Ureter (tissue), 1 donor: ENCODE measurements around the gene TEKT3. TPM values are rescaled to one million over a fixed set of nuclear protein-coding genes. Genes with fewer than 3 reads are reported as not detected.

Source experiments
- DNase-seq: peaks from one replicate; pipeline ENCODE4 v3.0.0-alpha.2; 2020; ENCODE audit warnings: low spot score
- total RNA-seq: library from RNA; stranded (reverse); gene quantifications from one replicate; pipeline ENCODE4 v1.2.4, GENCODE V29; 2023
- donor health status: DM: yes; HTN: yes; CAD: no.

TEKT3 gene
- total RNA-seq, 1 donor from 2014 or later: 0.86 TPM

DNA sequence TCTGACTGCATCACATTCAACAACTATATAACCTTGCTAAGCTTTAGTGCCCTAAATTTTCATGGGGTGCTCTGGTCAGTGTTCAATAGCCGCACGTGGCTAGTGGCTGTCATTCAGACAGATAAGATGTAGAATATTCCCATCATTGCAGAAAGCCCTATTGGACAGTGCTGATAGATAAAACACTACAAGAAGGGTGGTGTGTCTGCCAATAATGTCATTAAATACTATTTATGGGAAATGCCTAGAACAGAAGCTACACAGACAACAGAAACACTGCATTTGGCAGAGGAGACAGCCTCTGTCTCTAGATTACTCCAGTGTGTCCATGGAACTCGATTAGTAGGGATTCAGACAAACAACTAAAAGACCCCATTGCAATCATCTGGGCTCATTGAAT, 47.8 kb downstream of the TEKT3 start:
- DNase-seq: no peak

DNA sequence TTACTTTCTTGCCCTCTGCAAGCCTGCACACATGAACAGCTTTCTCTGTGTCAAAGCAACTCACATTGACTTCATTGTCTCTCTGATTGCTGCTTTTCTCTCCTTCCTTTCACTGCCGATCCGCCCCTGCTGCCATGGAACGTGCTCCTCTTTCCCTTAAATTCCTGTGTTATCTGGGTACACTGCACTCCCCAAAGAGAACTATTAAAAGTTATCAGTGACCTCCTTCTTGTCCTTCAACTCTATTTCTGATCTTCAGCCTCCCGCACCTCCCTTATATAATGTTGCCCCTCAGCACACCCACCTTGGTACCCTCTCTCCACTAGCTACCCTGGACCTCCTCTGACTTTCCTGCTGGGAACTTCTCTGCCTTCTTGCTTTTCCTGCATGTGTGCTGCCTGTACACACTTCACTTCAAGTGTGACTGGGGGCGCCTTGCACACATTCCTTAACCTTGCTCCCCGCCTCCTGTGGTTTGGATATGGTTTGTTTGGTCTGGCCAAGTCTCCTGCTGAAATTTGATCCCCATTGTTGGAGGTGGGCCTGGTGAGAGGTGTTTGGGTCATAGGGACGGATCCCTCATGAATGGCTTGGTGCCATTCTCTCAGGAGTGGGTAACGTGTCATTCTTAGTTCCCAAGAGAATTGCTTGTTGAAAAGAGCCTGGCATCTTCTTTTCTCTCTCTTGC, 49.6 kb downstream of the TEKT3 start:
- no peak for DNase-seq

DNA sequence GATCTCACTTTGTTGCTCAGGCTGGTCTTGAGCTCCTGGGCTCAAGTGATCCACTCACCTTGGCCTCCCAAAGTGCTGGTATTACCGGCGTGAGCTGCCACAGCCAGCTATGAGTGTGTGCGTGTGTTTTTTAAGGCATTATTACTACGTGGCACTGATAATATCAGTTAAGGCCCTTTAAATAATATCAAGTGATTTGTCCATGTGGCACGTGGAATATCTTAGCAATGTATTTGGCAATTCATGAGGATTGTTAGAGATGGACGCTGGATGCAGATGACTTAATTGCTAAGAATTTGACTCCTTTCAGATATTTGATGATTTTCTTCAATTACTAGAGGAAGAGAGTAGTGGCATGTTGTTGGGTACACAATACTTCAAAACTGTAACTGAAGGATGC, 50.8 kb downstream of the TEKT3 start:
- no peak for DNase-seq

DNA sequence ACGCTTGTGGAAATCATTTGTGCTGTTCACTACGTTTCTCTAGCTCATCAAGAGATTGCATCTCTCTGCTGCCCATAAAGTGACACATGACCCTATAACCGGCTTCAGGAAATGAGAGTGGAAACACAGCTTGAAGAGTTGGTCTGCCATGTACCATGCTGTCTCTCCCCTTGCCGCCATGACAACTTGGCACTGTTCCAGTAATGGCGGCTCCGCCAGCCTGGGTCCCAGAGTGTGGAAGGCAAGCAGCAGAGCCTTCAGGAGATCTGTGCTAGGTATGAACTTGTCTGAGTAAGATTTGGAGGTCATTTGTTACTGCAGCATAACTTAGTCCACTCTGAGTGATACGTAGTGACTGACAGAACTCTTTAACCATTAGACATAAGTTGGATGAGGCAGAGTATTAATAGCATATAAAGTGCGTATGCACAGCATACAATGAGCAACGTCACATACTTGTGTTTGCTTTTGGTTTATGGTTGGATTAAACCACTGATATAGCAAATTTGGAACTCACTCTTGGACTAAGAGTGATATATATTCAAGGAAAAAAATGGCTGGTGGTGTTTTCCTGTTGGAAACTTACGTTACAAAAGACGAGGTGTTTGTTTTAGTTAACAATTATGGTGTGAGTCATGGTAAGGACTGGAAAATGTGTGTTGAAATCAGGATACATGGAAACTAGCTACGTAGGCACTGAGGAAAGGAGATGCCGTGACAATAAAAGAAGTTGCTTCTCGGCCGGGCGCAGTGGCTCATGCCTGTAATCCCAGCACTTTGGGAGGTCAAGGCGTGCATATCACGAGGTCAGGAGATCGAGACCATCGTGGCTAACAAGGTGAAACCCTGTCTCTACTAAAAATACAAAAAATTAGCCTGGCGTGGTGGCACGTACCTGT, 51.9 kb downstream of the TEKT3 start:
- no peak for DNase-seq

DNA sequence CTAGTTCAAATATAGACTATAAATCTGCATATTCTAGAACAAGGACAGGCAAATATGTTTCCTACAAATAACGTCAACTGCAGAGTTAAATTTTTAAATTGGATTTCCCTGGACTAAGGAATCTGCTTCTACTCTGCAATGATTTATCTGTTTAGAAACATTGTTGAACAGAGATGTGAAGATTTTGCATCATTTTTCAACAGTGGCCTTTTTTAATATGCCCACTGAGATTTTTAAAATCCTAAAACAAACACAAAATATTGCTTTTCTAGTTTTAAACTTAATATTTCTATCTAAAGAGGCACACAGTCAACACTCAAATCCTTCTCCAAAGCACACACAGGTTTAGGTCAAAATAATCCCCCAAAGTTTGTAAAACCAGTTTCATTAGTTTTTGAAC, 52.5 kb downstream of the TEKT3 start:
- no peak for DNase-seq

DNA sequence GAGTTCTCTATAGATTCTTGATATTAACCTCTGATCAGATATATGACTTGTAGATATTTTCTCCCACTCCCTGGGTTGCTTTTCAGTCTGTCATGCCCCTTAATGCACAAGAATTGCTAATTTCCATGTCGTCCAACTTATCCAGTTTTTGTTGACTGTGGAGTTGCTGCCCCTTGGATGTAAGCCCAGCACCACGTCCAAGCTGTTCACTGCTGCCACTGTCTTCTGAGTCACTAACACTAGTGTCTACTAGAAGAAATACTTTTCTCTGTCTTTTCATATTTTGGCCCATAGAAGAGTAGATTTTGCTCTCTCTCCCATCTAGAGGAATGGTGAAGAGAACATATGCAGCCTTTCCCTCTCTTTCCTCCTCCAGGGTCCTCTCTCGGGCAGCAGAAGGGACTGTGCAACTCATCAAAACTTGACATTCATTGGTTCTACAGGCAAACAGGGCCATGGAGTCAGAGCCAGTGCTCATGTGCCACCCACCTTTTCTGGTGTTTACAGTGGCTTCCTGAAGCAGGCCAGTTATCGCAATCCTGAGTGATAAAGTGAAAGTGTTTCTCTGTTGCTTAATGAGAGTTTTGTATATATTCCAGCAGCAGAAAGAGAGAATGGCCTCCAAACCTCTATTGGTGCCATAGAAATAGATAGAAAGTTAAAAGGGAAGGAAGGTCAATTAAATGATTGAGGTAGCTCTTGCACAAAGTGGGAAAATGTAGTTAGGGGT, 53.7 kb downstream of the TEKT3 start:
- DNase-seq: no peak

DNA sequence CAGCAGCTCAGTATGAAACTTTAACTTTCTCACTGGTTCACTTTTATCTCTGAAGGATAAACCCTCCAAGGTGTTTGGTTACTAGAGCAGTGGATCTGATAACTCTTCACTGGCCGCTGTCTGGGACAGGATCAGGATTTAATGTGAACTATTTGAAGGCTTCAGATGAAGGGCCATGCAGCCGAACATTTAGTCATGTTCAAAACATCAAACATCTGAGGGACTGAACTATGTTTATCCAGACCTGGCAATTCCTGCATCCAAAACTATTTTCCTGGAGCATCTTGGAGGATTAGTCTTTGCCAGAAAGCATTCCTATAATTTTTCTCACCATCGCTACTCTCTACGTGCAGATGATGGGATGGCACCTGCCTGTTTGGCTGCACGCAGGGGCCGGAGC, 55.9 kb downstream of the TEKT3 start:
- no peak for DNase-seq

DNA sequence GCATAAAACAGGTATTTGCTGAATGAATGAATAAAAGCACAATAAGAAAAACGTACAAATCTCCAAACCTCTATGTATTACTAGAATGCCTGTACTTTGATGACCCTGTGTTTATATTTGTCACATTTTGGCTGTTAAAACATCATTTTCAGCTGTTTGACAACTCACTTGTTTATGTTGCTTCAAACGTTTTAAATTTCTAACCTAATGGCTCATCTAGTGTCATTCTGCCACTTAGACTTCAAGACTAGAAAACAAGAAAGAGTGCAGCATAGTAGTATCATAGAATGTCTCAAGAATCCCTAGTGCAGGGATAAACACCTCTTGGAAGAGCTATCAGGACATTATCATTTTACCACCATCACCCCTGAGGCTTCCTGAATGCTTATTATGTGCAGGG, 56.9 kb downstream of the TEKT3 start:
- DNase-seq: no peak

DNA sequence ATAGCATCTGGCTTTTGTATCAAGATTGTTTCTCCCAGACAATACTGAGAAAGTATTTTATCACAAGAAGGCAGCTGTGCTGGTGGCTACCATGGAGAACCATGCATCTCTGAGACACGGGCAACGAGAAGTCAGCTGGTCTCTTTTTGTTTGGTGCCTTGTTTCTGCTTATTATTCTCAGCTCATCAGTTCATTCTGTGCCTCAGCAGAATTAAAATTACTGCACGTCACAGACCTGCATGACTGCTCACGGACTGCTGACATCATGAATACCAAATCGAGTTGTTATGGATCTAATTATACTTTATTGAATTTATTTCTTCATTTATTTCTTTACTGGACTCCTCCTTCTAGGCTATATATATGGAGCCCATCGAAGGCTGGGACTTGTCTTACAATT, 57.3 kb downstream of the TEKT3 start:
- no peak for DNase-seq

DNA sequence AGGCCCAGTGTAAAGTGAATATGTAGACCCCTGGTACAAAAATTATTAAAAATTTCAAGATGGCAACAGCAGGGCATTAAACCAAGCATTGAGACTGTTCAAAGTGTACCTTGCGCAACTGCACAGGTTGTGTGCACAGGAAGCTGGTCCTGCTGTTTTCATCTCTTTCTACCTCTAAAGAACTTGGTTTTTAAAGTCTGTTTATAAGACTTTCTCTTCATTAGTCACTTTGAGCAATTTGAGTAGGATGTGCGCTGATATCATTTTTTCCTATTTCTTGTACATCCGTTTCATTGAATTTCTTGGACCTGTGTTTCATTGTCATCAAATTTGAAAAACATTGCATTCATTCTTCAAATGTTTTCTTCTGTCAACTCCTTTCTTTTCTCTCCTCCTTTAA, 59.5 kb downstream of the TEKT3 start:
- no peak for DNase-seq

DNA sequence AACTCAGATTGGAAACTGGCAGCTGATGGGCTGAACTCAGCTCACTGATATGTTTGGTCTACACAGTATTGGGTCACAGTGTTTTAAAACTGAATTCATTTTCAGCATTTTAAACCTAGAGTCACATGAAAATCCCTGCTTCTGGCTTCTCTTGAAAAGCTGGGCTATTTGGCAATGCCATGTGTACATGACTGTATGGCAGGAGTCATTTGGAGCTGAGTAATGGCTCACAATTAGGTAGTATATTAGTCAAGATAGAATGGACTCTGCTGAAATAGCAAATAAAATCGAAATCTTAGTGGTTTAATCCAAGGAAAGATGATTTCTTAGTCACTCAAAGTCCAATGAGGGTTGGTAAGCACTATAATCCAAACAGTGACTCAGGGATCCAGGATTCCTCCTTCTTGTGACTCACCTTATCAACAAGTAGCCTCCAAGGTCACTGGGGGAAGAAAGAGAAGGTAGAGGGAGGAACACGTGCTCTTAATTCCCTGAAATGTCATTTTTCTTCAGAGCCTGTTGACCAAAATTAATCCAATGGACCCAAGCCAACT, 62.4 kb downstream of the TEKT3 start:
- no peak for DNase-seq

DNA sequence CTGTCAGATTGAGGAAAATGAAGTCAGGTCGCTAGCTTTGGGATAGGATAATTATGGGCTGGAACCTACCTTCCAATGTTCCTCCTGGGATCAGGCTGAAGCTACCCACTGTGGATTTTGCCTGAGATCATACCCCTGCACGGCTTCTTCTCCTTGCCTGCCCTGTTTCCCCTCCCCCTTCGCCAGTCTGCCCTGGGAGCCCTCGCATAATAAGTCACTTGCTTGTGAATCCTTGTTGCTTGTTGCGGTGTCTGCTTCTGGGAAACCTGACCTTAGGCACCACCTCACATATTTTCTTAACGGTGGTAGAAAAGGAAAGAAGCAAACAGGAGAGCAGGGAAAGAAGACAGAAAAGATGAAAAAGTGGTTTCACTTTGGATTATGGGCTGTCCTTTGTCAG, 63.0 kb downstream of the TEKT3 start:
- no peak for DNase-seq

DNA sequence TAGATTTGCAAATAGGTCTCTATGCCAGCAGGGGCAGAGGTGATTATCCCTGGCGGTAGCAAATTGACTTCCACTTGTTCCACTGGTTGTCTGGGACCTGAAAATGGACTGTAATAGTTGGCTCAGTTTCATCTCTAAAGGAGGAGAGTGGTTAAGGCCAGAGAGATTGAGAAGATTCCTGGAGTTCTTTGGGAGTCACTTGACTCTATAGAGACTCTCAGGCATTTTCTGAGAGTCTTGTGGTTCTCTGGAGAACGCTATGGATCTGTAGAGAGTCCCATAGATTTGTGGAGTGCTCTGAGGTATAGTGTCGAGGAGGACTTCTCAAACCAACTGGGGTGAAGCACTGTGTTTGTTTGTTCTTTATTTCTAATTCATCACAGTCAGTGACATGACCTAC, 67.4 kb downstream of the TEKT3 start:
- DNase-seq: no peak

DNA sequence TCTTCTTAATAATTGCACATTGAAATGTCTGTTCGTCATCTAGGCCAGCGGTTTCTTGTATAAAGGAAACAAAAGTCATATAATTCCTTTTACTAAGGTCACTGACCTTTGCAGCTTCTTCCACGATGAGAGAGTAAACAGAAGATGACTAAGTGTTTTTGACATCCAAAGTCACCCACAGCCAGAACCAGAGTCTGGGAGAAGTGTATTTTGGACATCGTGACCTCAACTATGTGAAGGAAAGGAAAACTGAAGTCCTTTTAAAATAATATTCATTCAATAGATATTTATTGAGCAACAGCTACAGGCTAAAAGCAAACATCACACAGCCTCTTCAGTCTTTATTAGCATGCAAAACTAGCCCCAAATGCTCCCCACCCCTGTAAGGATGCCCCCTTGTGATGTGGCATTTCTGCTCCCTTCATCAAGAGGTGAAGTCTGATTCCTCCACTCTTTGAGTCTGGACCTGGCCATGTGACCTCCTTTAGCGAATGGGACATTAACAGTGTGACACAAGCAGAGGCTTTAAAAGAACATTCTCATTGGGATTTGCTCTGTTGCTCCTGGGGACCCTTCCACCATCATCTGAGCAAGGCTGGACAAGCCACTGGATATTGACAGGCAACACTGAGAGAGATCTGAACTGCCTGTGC, 68.1 kb downstream of the TEKT3 start:
- DNase-seq: no peak

DNA sequence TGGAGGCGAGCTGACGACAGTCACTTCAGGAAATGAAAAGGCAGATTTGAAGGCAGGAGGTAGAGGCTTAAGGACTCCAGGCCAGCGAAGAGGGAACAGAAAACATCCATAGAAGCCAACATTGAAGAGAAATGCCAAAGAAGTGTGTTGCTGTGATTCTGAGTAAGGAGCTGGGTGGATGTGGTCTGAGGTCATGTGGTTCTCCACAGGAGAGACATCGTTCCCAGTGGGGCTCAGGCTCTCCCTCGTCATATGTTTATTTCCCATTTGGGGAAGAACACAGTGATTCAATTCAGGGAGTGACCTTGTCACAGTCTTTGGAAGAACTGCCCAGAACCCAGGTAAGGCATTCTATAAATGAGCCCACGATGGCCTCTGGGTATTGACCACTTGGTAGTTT, 69.7 kb downstream of the TEKT3 start:
- no peak for DNase-seq

DNA sequence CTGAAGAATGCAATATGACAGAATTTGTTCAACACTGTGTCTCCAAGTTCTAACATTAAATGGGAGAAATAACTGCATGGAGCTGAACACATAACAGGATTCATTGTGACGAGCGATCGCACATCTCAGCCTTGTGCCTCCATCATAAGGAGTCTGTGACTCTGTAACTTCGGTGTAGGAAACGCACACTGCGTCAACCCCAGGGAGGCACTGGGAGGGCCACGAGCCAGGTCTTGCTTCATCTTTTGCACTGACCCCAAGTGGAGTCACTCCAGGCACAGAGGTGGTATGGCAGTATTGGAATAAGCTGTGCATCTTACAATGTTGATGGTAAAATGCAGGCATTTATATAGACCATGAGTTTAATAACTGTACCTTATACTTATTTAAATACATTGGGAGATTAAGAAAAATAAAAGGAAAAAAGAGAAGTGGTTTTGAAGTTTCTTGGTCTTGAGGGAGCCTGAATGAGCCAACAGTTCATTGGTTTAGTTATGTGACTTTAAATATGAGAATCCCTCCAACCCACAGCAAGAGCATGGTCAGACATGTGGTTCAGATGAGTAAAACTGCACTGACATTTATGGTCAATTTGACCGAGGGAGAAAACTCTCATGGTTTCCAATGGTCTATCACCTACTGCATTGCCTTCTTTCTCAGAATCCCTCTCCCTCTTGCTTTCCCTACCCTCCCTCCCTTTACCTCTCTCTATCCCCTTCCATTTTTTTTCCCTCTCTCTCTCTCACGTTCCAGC, 70.6 kb downstream of the TEKT3 start:
- DNase-seq: no peak

DNA sequence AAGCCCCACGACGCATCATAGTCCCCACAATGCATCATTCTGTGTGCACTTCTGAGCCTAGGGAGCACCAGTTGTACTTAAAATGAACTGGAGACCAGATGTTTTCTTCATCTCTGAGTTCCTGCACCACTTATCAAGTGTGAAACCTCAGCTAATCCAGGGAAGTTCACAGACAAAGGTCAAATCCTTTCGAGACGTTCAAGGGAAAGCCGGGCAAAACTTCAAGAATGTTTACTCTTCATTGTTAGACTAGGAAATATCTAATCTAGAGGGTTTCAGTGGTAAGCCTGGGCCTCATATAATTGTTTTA, 71.7 kb downstream of the TEKT3 start:
- no peak for DNase-seq

DNA sequence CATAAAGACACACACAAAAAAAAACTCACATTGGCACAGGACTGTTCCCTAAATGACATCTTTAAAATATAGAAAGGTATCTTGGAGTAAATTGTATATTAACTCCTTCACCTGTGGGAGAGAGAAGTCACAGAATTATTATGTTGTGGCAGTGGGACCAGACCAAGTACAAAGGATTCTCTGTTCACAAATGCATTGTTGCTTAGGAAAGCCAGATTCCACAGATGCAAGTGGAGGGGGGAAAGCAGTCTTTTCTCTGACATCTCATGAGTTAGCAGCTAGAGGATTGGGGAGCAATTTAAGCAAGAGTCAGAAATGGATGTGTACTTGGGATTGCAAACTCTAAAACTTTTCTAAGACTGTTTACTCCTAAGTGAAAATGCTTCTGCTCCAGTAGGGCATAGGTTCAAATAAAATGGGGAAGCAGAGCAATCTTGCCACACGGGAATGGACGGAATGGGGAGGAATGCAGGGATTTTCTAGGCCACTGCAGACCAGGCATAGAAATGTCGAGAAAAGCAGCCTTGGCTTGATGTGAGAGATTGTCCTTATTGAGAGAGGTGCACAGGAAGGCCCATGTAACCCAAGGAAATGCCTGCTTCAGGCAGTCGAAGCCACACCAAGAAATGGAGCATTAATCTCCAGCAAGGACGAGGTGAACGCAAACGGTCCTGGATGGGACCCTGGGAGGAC, 72.2 kb downstream of the TEKT3 start:
- no peak for DNase-seq

DNA sequence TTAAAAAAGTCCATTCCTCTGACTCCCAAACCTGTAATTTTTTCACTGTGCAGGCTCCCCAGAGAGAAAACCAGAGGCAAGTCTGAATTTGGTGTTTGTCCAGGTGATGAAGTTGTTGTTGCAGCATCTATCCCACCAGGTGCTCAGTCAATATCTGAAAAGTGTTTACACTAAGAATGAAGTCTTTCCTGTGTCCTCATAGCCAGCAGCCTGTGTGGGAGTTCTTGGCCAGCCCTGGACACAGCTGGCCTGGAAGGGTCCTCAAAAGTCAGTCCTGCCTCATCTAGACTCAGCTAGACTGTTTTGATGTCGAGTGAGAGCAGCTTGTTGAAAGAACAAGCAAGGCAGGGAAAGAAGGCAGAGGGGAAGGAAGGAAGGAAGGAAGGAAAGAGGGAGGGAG, 72.9 kb downstream of the TEKT3 start:
- DNase-seq: no peak

DNA sequence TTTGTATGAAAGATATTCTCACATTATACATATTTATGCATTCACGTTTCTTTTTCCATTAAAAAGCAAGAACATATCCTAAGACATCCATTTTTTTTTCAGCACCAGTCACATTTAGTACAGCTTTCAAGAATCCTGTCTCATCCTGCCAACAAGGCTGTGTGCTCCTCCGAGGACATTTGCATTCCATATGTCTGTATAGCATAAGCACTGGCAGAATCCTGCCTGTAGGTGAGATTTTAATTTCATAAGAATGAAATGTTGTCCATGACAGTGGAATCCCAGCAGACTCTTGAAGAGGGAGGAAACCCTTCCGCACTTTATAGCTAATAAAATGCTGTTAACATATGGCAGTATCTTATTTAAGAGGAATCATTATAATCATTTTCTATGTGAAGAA, 73.4 kb downstream of the TEKT3 start:
- no peak for DNase-seq
